Natural killer cell (primary cell): Measurements from ENCODE around the gene MED13L. TPM values are rescaled to one million over a fixed set of nuclear protein-coding genes. Genes with fewer than 3 reads are reported as not detected.

Experiments
- ATAC-seq, 3 donors: fragments of 150-1000 bp in 2 of 3; fragments of 200-7000 bp in 1 of 3; cut with Tn5 transposase; 1 replicate in 1 of 3; 2 replicates in 2 of 3; pipeline ENCODE4 v1.10.0; 2021; ENCODE audit warnings: mild to moderate bottlenecking in 2 of 3, moderate library complexity in 2 of 3
- DNase-seq, 2 donors: peaks; one replicate each; pipeline versions ENCODE4 v3.0.0 to v3.0.0-alpha.2; 2013 to 2021; ENCODE audit warnings: mixed read lengths in 1 of 2
- H3K27ac ChIP-seq: one replicate; pipeline ENCODE4 v1.5.1; 2013; ENCODE audit warnings: mild to moderate bottlenecking, low read length
- H3K27me3 ChIP-seq: one replicate; pipeline ENCODE4 v1.6.1; 2013; ENCODE audit warnings: low read length; ENCODE audit not compliant: control insufficient read depth, insufficient read depth
- H3K36me3 ChIP-seq: one replicate; pipeline ENCODE4 v1.6.1; 2013; ENCODE audit warnings: low read length; ENCODE audit not compliant: control insufficient read depth, insufficient read depth
- H3K4me1 ChIP-seq: one replicate; pipeline ENCODE4 v1.6.1; 2013; ENCODE audit warnings: low read length; ENCODE audit not compliant: control insufficient read depth, insufficient read depth
- H3K4me3 ChIP-seq: one replicate; pipeline ENCODE4 v1.5.1; 2013; ENCODE audit warnings: low read length
- H3K9me3 ChIP-seq: one replicate; pipeline ENCODE4 v1.6.1; 2013; ENCODE audit warnings: low read length; ENCODE audit not compliant: control insufficient read depth, insufficient read depth
- H3K27ac Mint-ChIP-seq, 2 donors: one replicate each; pipeline ENCODE4 v1.8.0; 2022; ENCODE audit warnings: mild to moderate bottlenecking in 2 of 2, mixed read lengths in 2 of 2, moderate library complexity in 1 of 2
- H3K27me3 Mint-ChIP-seq, 2 donors: one replicate each; pipeline ENCODE4 v1.8.0; 2022; ENCODE audit warnings: low read depth in 2 of 2, mixed read lengths in 2 of 2
- H3K36me3 Mint-ChIP-seq: one replicate; pipeline ENCODE4 v1.8.0; 2022; ENCODE audit warnings: mixed read lengths
- H3K4me1 Mint-ChIP-seq, 2 donors: one replicate each; pipeline ENCODE4 v1.8.0; 2022; ENCODE audit warnings: mixed read lengths in 2 of 2
- H3K4me3 Mint-ChIP-seq: one replicate; pipeline ENCODE4 v1.8.0; 2022; ENCODE audit warnings: mild to moderate bottlenecking, moderate library complexity, mixed read lengths
- H3K9me3 Mint-ChIP-seq, 2 donors: one replicate each; pipeline ENCODE4 v1.8.0; 2022; ENCODE audit warnings: mixed read lengths in 2 of 2
- WGBS: methylation state at CpG from one replicate; pipeline ENCODE4 v1.1.7; 2013; ENCODE audit warnings: missing lambda C conversion rate; ENCODE audit not compliant: insufficient coverage; 5-methylcytosine and 5-hydroxymethylcytosine counted together
- intact Hi-C: fragments of 100-400 bp; cut with micrococcal nuclease; formaldehyde crosslinking; loops from one replicate; pipeline ENCODE4 v1.14.2; 2022
- total RNA-seq, 4 donors: library from RNA; stranded (reverse); fragments of 120-200 nt in 1 of 4; gene quantifications; one replicate each; pipeline versions ENCODE4 v1.2.3 to v1.2.4, GENCODE V29; 2013 to 2022
- TF ChIP-seq, protein P1 (sequence below): fragments of 200-600 bp; IDR thresholded peaks from one replicate; pipeline ENCODE4 v1.8.0; 2022; ENCODE audit warnings: antibody characterized with exemption

Gene MED13L
- total RNA-seq, 3 donors from 2014 or later (not counting 1 experiment from before 2014, with no cell fraction given) = 237 to 316 (median 240) TPM

DNA sequence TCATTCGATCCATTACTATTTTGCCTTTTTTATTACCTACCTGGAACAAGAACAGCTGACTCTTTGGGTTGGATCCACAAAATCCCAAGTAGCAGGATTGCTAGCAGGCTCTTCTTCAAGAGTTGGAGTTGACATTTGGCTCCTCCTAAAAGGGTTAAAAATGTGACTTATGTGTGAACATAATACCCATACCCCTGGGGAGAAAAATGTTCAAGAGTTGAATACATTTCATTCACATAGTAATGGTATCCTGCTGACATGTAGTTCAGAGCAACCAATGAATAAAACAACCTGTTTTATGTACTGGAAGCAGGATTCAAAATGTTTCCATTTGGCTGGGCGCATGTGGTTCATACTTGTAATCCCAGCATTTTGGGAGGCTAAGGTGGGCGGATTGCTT lies 264.7 kb downstream of the MED13L start:
- Mint-ChIP-seq H3K27ac (no peak overlapping the region), H3K27me3 (no peaks in the 10 kb centered on the region), H3K36me3 (peaks cover 34% of the 10 kb centered on the region), H3K9me3 (no peaks in the 10 kb centered on the region), H3K4me1 (peaks cover 4 to 5% of the 10 kb centered on the region in 2 donors), H3K4me3 (no peak overlapping the region)
- Histone ChIP-seq H3K4me3 (no peak overlapping the region), H3K27me3 (no peaks in the 10 kb centered on the region), H3K27ac (no peak overlapping the region), H3K36me3 (peaks cover 57% of the 10 kb centered on the region), H3K4me1 (no peaks in the 10 kb centered on the region), H3K9me3 (no peaks in the 10 kb centered on the region)
- 100% methylated on average over 3 of the region's 3 CpGs for WGBS
- no peak for ATAC-seq
- DNase-seq = no peak
- intact Hi-C loops = no loop called here
- TF ChIP-seq, protein P1, sequence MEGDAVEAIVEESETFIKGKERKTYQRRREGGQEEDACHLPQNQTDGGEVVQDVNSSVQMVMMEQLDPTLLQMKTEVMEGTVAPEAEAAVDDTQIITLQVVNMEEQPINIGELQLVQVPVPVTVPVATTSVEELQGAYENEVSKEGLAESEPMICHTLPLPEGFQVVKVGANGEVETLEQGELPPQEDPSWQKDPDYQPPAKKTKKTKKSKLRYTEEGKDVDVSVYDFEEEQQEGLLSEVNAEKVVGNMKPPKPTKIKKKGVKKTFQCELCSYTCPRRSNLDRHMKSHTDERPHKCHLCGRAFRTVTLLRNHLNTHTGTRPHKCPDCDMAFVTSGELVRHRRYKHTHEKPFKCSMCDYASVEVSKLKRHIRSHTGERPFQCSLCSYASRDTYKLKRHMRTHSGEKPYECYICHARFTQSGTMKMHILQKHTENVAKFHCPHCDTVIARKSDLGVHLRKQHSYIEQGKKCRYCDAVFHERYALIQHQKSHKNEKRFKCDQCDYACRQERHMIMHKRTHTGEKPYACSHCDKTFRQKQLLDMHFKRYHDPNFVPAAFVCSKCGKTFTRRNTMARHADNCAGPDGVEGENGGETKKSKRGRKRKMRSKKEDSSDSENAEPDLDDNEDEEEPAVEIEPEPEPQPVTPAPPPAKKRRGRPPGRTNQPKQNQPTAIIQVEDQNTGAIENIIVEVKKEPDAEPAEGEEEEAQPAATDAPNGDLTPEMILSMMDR = no peak

DNA sequence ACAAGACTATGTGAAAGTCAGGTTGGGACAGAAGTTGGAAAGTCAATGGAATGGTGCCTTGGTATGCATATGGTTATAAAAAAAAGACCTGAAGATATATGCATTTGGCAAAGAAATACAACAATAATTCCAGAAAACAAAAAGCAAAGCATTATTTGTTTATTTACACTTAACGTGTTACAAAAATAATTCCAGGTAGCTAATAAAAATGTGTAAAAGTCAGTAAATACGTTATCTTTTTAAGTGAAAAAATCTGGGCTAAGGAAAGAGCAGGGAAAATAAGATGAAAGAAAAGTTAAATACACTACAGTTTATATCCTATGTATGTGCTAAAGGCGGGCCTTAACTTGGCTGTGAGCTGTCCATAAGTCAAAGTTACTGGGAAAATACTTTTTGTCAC lies 266.3 kb downstream of the MED13L start:
- TF ChIP-seq, protein P1 = no peak
- no peaks in the 10 kb centered on the region for H3K9me3 ChIP-seq
- Mint-ChIP-seq H3K27ac (no peak overlapping the region), H3K27me3 (no peaks in the 10 kb centered on the region), H3K9me3 (no peaks in the 10 kb centered on the region), H3K4me3 (no peak overlapping the region), H3K4me1 (peaks cover 4 to 5% of the 10 kb centered on the region in 2 donors), H3K36me3 (peaks cover 42% of the 10 kb centered on the region)
- H3K4me1 ChIP-seq = no peaks in the 10 kb centered on the region
- intact Hi-C loops = no loop called here
- WGBS = 90% methylated on average over 2 of the region's 3 CpGs
- no peak overlapping the region for H3K27ac ChIP-seq
- H3K36me3 ChIP-seq = peaks cover 72% of the 10 kb centered on the region
- no peak overlapping the region for H3K4me3 ChIP-seq
- DNase-seq = no peak
- no peaks in the 10 kb centered on the region for H3K27me3 ChIP-seq
- no peak for ATAC-seq

DNA sequence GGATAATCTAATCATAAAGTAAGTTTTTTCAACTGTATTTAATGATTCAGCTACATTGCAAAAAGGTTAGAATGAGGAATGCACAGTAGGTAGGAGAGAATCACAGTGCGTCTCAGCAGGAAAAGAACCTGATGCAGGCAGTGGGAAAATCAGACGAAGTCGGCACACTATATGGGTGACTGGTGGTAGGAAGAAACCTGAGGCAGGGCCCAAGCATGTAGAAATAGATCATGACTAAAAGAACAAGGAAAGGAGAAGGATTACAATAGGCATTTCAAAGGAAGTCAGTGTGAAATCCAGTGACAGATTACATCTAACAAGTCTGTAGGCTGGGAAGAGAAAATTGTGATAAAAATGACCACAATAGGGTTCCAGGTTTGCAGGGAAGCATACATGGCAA lies 267.0 kb downstream of the MED13L start:
- Mint-ChIP-seq H3K27me3 (no peaks in the 10 kb centered on the region), H3K27ac (no peak overlapping the region), H3K36me3 (peaks cover 48% of the 10 kb centered on the region), H3K9me3 (no peaks in the 10 kb centered on the region), H3K4me3 (no peak overlapping the region), H3K4me1 (peaks cover 3% of the 10 kb centered on the region in 2 donors)
- intact Hi-C loops = no loop called here
- TF ChIP-seq, protein P1 = no peak
- DNase-seq (no peak), ATAC-seq (no peak)
- Histone ChIP-seq H3K9me3 (no peaks in the 10 kb centered on the region), H3K4me1 (no peaks in the 10 kb centered on the region), H3K27me3 (no peaks in the 10 kb centered on the region), H3K27ac (no peak overlapping the region), H3K4me3 (no peak overlapping the region), H3K36me3 (peaks cover 79% of the 10 kb centered on the region)
- 95% methylated on average over 3 of the region's 3 CpGs for WGBS

DNA sequence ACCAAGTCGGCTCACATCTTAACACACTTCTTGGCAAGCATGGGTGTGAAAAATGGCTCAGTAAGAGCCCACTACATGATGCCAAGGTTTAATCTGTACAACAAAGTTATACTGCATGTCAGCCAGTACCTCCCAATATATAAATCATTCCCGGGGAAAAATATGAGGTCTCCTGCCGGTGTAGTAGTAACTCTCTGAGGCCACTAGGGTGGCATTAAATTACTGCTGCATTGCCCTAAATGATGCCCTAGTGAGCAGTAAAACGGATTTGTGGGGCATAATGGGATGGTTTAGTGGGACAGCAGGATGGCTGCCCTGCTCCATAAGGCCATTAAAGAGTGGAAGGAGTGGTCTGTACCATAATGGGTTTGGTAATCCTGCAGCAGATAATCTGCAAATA lies 267.7 kb downstream of the MED13L start:
- no peaks in the 10 kb centered on the region for H3K27me3 ChIP-seq
- H3K27ac ChIP-seq = no peak overlapping the region
- H3K9me3 ChIP-seq = no peaks in the 10 kb centered on the region
- peaks cover 82% of the 10 kb centered on the region for H3K36me3 ChIP-seq
- Mint-ChIP-seq H3K4me1 (no peaks in the 10 kb centered on the region), H3K27me3 (no peaks in the 10 kb centered on the region), H3K4me3 (no peak overlapping the region), H3K36me3 (peaks cover 42% of the 10 kb centered on the region), H3K9me3 (no peaks in the 10 kb centered on the region), H3K27ac (no peak overlapping the region)
- H3K4me1 ChIP-seq = no peaks in the 10 kb centered on the region
- intact Hi-C loops = no loop called here
- H3K4me3 ChIP-seq = no peak overlapping the region
- no peak for DNase-seq
- TF ChIP-seq, protein P1 = no peak
- ATAC-seq = no peak
- 94% methylated on average over 4 of the region's 4 CpGs for WGBS
